Tibial artery (tissue), 4 donors: Measurements from ENCODE around the gene TRPM3.
A peak's percentile ranks its signal among the peaks of the same experiment; 100 is the strongest.

Experiments
- DNase-seq, 2 donors: peaks; one replicate each; pipeline ENCODE4 v3.0.0-alpha.2; 2019
- H3K27ac ChIP-seq, 2 donors: fragments of 200-600 bp; sonication (generic) in 1 of 2; 1 replicate in 1 of 2; 2 replicates in 1 of 2; pipeline ENCODE4 v1.5.1; 2018 to 2019; ENCODE audit warnings: mild to moderate bottlenecking in 1 of 2
- H3K27me3 ChIP-seq, 2 donors: fragments of 200-600 bp; sonication (generic) in 1 of 2; one replicate each; pipeline versions ENCODE4 v1.5.1 to v1.6.0; 2016 to 2019
- H3K36me3 ChIP-seq, 3 donors: fragments of 200-600 bp; sonication (generic) in 2 of 3; one replicate each; pipeline ENCODE4 v1.5.1; 2016 to 2019; ENCODE audit warnings: mild to moderate bottlenecking in 2 of 3
- H3K4me1 ChIP-seq, 4 donors: fragments of 200-600 bp; sonication (generic) in 2 of 4; 1 replicate in 3 of 4; 2 replicates in 1 of 4; pipeline ENCODE4 v1.5.1; 2016 to 2019
- H3K4me3 ChIP-seq, 2 donors: fragments of 200-600 bp; sonication (generic) in 1 of 2; 1 replicate in 1 of 2; 2 replicates in 1 of 2; pipeline ENCODE4 v1.5.1; 2018 to 2019; ENCODE audit warnings: mild to moderate bottlenecking in 2 of 2
- H3K9me3 ChIP-seq, 3 donors: fragments of 200-600 bp; sonication (generic) in 1 of 3; one replicate each; pipeline ENCODE4 v1.5.1; 2016 to 2019
- CTCF ChIP-seq, 2 experiments: fragments of 200-600 bp in 1 of 2; fragments of 450-650 bp in 1 of 2; IDR thresholded peaks; one replicate each; pipeline ENCODE4 v1.5.1; 2017 to 2019; ENCODE audit warnings: antibody characterized with exemption in 2 of 2, mild to moderate bottlenecking in 1 of 2, moderate library complexity in 1 of 2
- intact Hi-C: fragments of 100-400 bp; cut with DNase I; formaldehyde crosslinking; loops from one replicate; pipeline ENCODE4 v1.15.0; 2023; ENCODE audit warnings: low total_unique reads

TRPM3 gene

GRCh38 chr9:70490478-70490877 lies 630.9 kb downstream of the TRPM3 start:
- no peaks in the 10 kb centered on the region for H3K36me3 ChIP-seq
- DNase-seq = no peak
- no peak for TF ChIP-seq CTCF (IDR thresholded peaks at IDR 0.05)
- H3K4me3 ChIP-seq = no peak overlapping the region
- intact Hi-C loops = loop anchor here (10.0 kb wide), 1 partner anchor 136 kb away; no protein-coding TSS in a partner anchor
- H3K27me3 ChIP-seq = no peaks in the 10 kb centered on the region
- no peaks in the 10 kb centered on the region for H3K9me3 ChIP-seq
- peaks cover 0 to 61% (median 29%) of the 10 kb centered on the region in 4 donors for H3K4me1 ChIP-seq
- no peak overlapping the region for H3K27ac ChIP-seq

GRCh38 chr9:70488793-70489105 lies 632.7 kb downstream of the TRPM3 start:
- Histone ChIP-seq H3K36me3 (no peaks in the 10 kb centered on the region), H3K27me3 (no peaks in the 10 kb centered on the region), H3K4me1 (peaks cover 0 to 76% (median 35%) of the 10 kb centered on the region in 4 donors), H3K9me3 (no peaks in the 10 kb centered on the region), H3K27ac (peak overlapping the region; percentile 44 to 64), H3K4me3 (no peak overlapping the region)
- intact Hi-C loops = loop anchor here (5.0 kb wide), 1 partner anchor 114 kb away; no protein-coding TSS in a partner anchor
- no peak for TF ChIP-seq CTCF (IDR thresholded peaks at IDR 0.05)
- DNase-seq = no peak

- TF ChIP-seq CTCF (IDR thresholded peaks at IDR 0.05) = no peak
- no peak overlapping the region for H3K4me3 ChIP-seq
- H3K9me3 ChIP-seq = no peaks in the 10 kb centered on the region
- no peak for DNase-seq
- H3K36me3 ChIP-seq = no peaks in the 10 kb centered on the region
- peak overlapping the region; percentile 44 to 64 for H3K27ac ChIP-seq
- H3K4me1 ChIP-seq = peaks cover 0 to 76% (median 33%) of the 10 kb centered on the region in 4 donors
- intact Hi-C loops = loop anchor here (5.0 kb wide), 1 partner anchor 114 kb away; no protein-coding TSS in a partner anchor
- no peaks in the 10 kb centered on the region for H3K27me3 ChIP-seq
These were observed 633.2 kb downstream of the TRPM3 start for GRCh38 chr9:70488098-70488792.

GRCh38 chr9:70486127-70486526 lies 635.3 kb downstream of the TRPM3 start:
- peaks cover 2 to 76% (median 39%) of the 10 kb centered on the region in 4 donors for H3K4me1 ChIP-seq
- no peak for TF ChIP-seq CTCF (IDR thresholded peaks at IDR 0.05)
- H3K9me3 ChIP-seq = no peaks in the 10 kb centered on the region
- no peaks in the 10 kb centered on the region for H3K36me3 ChIP-seq
- H3K27ac ChIP-seq = peak overlapping the region in 1 of 2 donors; percentile 93
- no peak overlapping the region for H3K4me3 ChIP-seq
- no peaks in the 10 kb centered on the region for H3K27me3 ChIP-seq
- intact Hi-C loops = loop anchor here (5.0 kb wide), 1 partner anchor 116 kb away; no protein-coding TSS in a partner anchor
- DNase-seq = no peak

GRCh38 chr9:70485273-70485858 lies 636.1 kb downstream of the TRPM3 start:
- H3K36me3 ChIP-seq = no peaks in the 10 kb centered on the region
- H3K27me3 ChIP-seq = no peaks in the 10 kb centered on the region
- H3K27ac ChIP-seq = peak overlapping the region; percentile 39 to 93
- H3K9me3 ChIP-seq = no peaks in the 10 kb centered on the region
- H3K4me1 ChIP-seq = peaks cover 8 to 81% (median 45%) of the 10 kb centered on the region in 4 donors
- no peak overlapping the region for H3K4me3 ChIP-seq
- DNase-seq = peak in 1 of 2 donors; percentile 60
- TF ChIP-seq CTCF (IDR thresholded peaks at IDR 0.05) = no peak
- intact Hi-C loops = loop anchor here (5.0 kb wide), 1 partner anchor 117 kb away; no protein-coding TSS in a partner anchor
